Nephron progenitor cell (in vitro differentiated cells): ENCODE results near the gene ADGRA3.

Experiments used
- DNase-seq: peaks from one replicate; pipeline ENCODE4 v3.0.0; 2021
- H3K27ac Mint-ChIP-seq: 2 replicates; pipeline ENCODE4 v1.8.0; 2021; ENCODE audit warnings: mild to moderate bottlenecking, moderate library complexity, mixed read lengths
- H3K27me3 Mint-ChIP-seq: 2 replicates; pipeline ENCODE4 v1.8.0; 2021; ENCODE audit warnings: mild to moderate bottlenecking, low read depth, mixed read lengths; ENCODE audit not compliant: poor library complexity
- H3K36me3 Mint-ChIP-seq: 2 replicates; pipeline ENCODE4 v1.8.0; 2021; ENCODE audit warnings: low read depth, mixed read lengths
- H3K4me1 Mint-ChIP-seq: 2 replicates; pipeline ENCODE4 v1.8.0; 2021; ENCODE audit warnings: mixed read lengths
- H3K4me3 Mint-ChIP-seq: 2 replicates; pipeline ENCODE4 v1.8.0; 2021; ENCODE audit warnings: mild to moderate bottlenecking, moderate library complexity, mixed read lengths
- H3K9me3 Mint-ChIP-seq: 2 replicates; pipeline ENCODE4 v1.8.0; 2021; ENCODE audit warnings: mild to moderate bottlenecking, moderate library complexity, mixed read lengths
- CTCF ChIP-seq: fragments of 200-600 bp; sonication (generic); IDR thresholded peaks from 2 replicates; pipeline ENCODE4 v1.5.0; 2021; ENCODE audit warnings: antibody characterized with exemption

ADGRA3 gene

GRCh38 chr4:22462688-22463087 is 53.2 kb downstream of the ADGRA3 start:
- H3K4me1 Mint-ChIP-seq: peaks cover 36% of the 10 kb centered on the region
- H3K27ac Mint-ChIP-seq: no peak overlapping the region
- DNase-seq: no peak
- TF ChIP-seq CTCF: no peak
- H3K4me3 Mint-ChIP-seq: no peak overlapping the region
- H3K36me3 Mint-ChIP-seq: peaks cover 58% of the 10 kb centered on the region
- H3K27me3 Mint-ChIP-seq: no peaks in the 10 kb centered on the region
- peaks cover 5% of the 10 kb centered on the region for H3K9me3 Mint-ChIP-seq

- no peaks in the 10 kb centered on the region for H3K27me3 Mint-ChIP-seq
- no peak for TF ChIP-seq CTCF
- peaks cover 47% of the 10 kb centered on the region for H3K36me3 Mint-ChIP-seq
- peaks cover 53% of the 10 kb centered on the region for H3K4me1 Mint-ChIP-seq
- DNase-seq: no peak
- H3K4me3 Mint-ChIP-seq: no peak overlapping the region
- no peak overlapping the region for H3K27ac Mint-ChIP-seq
- H3K9me3 Mint-ChIP-seq: no peaks in the 10 kb centered on the region
Observed at GRCh38 chr4:22460266-22460665, 55.6 kb downstream of the ADGRA3 start.

GRCh38 chr4:22458098-22458497 is 57.8 kb downstream of the ADGRA3 start:
- Mint-ChIP-seq H3K9me3 (no peaks in the 10 kb centered on the region), H3K36me3 (peaks cover 46% of the 10 kb centered on the region), H3K27ac (peak overlapping the region; percentile 5), H3K4me1 (peaks cover 71% of the 10 kb centered on the region), H3K27me3 (no peaks in the 10 kb centered on the region), H3K4me3 (no peak overlapping the region)
- peak; percentile 20 for DNase-seq
- TF ChIP-seq CTCF: no peak

DNA sequence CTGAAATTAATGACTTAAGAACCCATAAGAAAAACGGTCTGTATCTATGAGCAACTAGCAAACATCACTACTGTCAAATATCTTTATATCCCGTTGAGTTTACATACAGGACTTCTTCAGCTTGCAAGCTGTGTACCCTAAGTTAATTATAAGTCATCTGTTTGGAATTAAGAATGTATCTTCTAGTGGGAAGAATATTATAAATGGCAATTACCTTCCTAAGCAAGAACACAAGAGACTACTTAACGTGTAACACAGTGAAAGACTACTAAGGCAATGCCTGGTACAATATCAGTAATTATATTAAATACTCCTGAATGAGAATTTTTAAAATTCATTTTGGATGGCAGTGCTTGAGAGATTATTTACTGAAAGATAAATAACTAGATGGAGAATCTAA is 58.5 kb downstream of the ADGRA3 start:
- peaks cover 71% of the 10 kb centered on the region for H3K4me1 Mint-ChIP-seq
- H3K4me3 Mint-ChIP-seq: no peak overlapping the region
- DNase-seq: no peak
- H3K36me3 Mint-ChIP-seq: peaks cover 45% of the 10 kb centered on the region
- H3K9me3 Mint-ChIP-seq: no peaks in the 10 kb centered on the region
- H3K27me3 Mint-ChIP-seq: no peaks in the 10 kb centered on the region
- TF ChIP-seq CTCF: no peak
- no peak overlapping the region for H3K27ac Mint-ChIP-seq

DNA sequence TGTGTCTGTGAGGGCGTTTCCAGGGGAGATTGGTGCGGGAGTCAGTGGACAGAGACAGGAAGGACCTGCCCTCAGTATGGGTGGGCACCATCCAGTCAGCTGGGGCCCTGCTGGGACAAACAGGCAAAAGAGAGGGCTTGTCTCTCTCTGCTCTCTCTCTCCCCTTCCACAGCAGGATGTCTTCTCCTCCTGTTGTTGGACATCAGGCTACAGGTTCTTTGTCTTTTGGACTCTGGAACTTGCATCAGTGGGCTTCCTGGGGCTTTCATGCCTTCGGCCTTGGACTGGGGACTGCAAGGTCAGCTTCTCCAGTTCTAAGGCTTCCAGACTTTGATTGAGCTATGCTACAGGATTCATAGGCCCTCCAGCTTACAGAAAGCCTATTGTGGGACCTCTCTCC is 59.6 kb downstream of the ADGRA3 start:
- DNase-seq: no peak
- no peak overlapping the region for H3K27ac Mint-ChIP-seq
- peaks cover 71% of the 10 kb centered on the region for H3K4me1 Mint-ChIP-seq
- H3K4me3 Mint-ChIP-seq: no peak overlapping the region
- H3K9me3 Mint-ChIP-seq: no peaks in the 10 kb centered on the region
- H3K27me3 Mint-ChIP-seq: no peaks in the 10 kb centered on the region
- H3K36me3 Mint-ChIP-seq: peaks cover 50% of the 10 kb centered on the region
- no peak for TF ChIP-seq CTCF

DNA sequence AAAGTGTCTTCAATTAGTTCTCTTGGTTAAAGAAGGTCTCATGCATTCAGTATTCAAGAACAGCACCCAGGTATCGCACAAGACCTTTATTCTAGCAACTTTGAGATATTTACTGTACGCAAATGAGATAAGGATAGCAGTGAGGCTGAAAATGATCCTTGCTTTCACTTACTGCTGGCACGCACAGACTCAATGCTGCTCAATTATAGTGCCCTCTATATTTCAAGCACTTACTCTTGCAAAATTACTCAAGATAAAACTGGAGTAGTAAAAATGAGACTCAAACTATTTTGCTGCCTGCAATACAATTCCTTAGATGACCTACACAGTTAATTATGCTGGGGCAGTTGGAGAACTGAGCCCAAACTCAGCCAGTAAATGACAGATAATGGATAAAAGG is 60.9 kb downstream of the ADGRA3 start:
- Mint-ChIP-seq H3K9me3 (no peaks in the 10 kb centered on the region), H3K4me1 (peaks cover 57% of the 10 kb centered on the region), H3K27ac (peak overlapping the region; percentile 79), H3K27me3 (no peaks in the 10 kb centered on the region), H3K4me3 (no peak overlapping the region), H3K36me3 (peaks cover 41% of the 10 kb centered on the region)
- TF ChIP-seq CTCF: no peak
- no peak for DNase-seq
